ENCODE data around the gene KCNH1.

The KCNH1 gene

GRCh38 chr1:210790196-210790595, 343.8 kb downstream of the KCNH1 start:
- TF ChIP-seq CTCF (IDR thresholded peaks at IDR 0.05; ENCODE audit: extremely low read depth, missing control alignments), result no peak
- no peak for DNase-seq (ENCODE audit: low spot score)

DNA sequence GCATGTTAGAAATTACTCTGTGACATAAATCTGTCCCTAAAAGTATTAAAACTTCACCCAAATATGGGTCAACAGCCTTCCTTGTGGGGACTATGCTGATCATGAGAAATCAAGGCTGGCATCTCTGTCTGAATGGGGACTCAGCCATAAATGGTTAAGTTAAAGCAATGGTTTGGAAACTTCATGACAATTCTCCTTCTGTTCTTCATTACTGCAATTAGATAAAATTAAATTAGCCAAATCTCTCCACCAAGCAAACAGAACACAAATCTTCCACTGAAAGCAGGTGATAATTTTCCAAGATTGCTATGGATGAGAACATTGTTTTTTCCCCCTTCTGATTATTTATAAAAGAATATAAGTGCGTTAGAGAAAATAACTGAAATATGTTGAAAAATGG, 346.1 kb downstream of the KCNH1 start:
- no peak for DNase-seq (ENCODE audit: low spot score)
- TF ChIP-seq CTCF (IDR thresholded peaks at IDR 0.05; ENCODE audit: extremely low read depth, missing control alignments), result no peak

DNA sequence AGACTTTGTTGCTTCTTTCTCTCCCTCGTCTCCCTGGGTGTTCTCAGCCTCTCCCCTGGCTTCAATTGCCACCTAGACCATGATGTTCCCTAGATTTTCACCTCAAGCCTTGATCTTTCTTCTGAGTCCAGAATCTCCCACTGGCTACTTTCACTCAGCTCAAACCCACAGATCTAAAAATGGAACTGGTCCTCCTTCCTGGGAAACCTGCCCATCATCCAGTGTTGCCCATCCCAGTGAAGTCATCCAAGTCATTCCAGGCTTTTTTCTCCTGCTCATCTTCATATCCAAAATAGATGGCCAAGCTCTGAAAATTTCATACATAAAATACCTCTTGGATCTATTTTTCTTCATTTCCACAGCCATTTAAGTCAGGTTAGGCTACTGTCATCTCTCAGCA, 347.4 kb downstream of the KCNH1 start:
- DNase-seq (ENCODE audit: low spot score), result no peak
- TF ChIP-seq CTCF (IDR thresholded peaks at IDR 0.05; ENCODE audit: extremely low read depth, missing control alignments), result no peak

DNA sequence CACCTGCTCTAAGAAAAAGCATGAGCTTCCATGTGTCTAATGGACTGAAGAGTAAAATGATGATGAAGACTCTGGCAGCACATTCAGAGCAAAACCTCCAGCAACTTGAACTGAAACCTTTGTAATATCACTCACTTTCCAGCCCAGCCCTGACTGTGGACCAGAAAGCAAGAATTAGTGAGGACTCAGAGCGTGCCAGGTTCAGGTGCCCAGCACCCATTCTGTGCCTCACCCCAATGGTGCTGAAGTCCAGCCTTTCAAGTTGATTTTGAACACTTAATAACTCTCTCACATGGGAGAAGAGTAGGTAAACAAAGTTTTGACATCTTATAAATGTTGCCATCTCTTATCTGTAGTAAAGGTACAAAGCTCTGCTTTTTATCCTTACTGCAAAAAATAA, 350.0 kb downstream of the KCNH1 start:
- no peak for DNase-seq (ENCODE audit: low spot score)
- TF ChIP-seq CTCF (IDR thresholded peaks at IDR 0.05; ENCODE audit: extremely low read depth, missing control alignments), result no peak

GRCh38 chr1:210781652-210782051, 352.3 kb downstream of the KCNH1 start:
- no peak for TF ChIP-seq CTCF (IDR thresholded peaks at IDR 0.05; ENCODE audit: extremely low read depth, missing control alignments)

GRCh38 chr1:210779269-210779668, 354.7 kb downstream of the KCNH1 start:
- no peak for TF ChIP-seq CTCF (IDR thresholded peaks at IDR 0.05; ENCODE audit: extremely low read depth, missing control alignments)
- no peak for DNase-seq (ENCODE audit: low spot score)

More at GRCh38 chr1:210781652-210782051, 352.3 kb downstream of the KCNH1 start:
- no peak for DNase-seq (ENCODE audit: low spot score)

- TF ChIP-seq CTCF (IDR thresholded peaks at IDR 0.05; ENCODE audit: extremely low read depth, missing control alignments), result no peak
- DNase-seq (ENCODE audit: low spot score), result no peak
These were observed 356.0 kb downstream of the KCNH1 start for GRCh38 chr1:210777914-210778313.
